Measurements from ENCODE around the gene RPS21. TPM values are rescaled to one million over a fixed set of nuclear protein-coding genes. Genes with fewer than 3 reads are reported as not detected.

Gene RPS21
- total and polyA plus RNA-seq, 10 of the 15 experiments (the other 5 are each of a cell fraction or from before 2014, with no cell fraction given) = 1,474 to 4,987 (median 2,439) TPM

DNA sequence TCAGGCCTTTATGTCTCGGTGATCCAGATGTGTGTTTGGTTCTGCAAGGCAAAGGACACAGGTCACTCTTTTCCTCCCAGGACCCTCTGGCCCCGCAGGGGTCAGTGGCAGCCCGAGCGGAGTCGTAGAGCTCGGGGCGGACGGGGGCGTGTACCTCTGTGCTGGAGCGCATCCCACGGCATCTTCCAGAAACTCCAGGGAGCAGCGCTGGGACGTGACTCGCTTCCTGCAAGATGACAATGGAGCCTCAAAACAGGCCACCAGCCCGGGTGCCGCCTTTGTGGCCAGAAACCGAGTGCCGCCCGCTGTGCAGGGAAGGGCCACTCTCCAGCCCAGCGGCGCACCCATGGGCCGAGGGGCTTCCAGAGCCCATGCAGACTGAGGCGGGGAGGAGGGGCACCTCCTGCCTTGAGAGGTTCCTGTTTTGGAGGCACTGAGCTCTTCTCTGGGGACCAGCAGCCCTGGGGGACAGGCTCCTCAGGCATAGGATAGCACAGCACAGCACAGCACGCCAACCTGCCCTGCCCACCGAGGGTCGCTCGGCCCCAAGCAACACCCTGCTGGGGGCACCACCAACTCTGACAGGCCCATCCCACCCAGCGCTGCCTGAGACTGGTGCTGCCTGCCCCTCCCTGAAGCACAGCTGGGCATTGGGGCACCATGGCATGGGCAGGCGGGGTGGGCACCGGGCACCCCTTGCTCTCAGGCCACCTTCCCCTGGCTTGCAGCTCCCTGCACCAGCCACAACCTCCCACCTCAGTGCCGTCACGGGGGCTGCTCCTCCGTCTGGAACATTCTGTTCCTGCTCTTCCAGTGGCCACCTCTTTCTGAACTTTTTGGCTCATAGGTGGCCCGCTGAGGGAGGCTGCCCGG, 9.7 kb downstream of the RPS21 start:
- WGBS (ENCODE audit: insufficient coverage, insufficient replicate concordance, low lambda C conversion rate, missing lambda C conversion rate) = 81% methylated on average over 34 of the region's 35 CpGs
- H3K27me3 ChIP-seq (replicated peaks in 1 of 2; ENCODE audit: control insufficient read depth in 2 of 2, insufficient read depth in 2 of 2, low read length in 1 of 2) = no peaks in the 10 kb centered on the region
- ChIA-PET CTCF (interaction anchor here (0.9 kb wide), 1 partner anchor 14 kb away, joined by 3 read pairs; no protein-coding TSS in a partner anchor), SMC1A (ENCODE audit: uncharacterized antibody, unreplicated experiment) (no interaction called here), POLR2A (no interaction called here), RAD21 (ENCODE audit: unreplicated experiment) (interaction anchor here (0.6 kb wide), 1 partner anchor 10 kb away, joined by 4 read pairs; the partner anchor contains the start of gene RPS21)
- H3K36me3 ChIP-seq (ENCODE audit: control insufficient read depth in 2 of 2, insufficient read depth in 2 of 2, low read length in 1 of 2) = peaks cover 0 to 4% of the 10 kb centered on the region in 2 experiments; a peak in 2 of 4 replicates
- in situ Hi-C loops (cut with MboI) (loop anchor here (25.0 kb wide), 1 partner anchor 384 kb away; no protein-coding TSS in a partner anchor), intact Hi-C loops (cut with micrococcal nuclease; ENCODE audit: unreplicated experiment) (no loop called here)
- no peak overlapping the region for H3K9ac ChIP-seq (ENCODE audit: control insufficient read depth, insufficient read depth, low read length)
- BruUV-seq (replicated peaks) = no TSS peak
- TF ChIP-seq RB1 (IDR thresholded peaks at IDR 0.05; ENCODE audit: borderline replicate concordance) (no peak), RFX5 (IDR thresholded peaks at IDR 0.05; ENCODE audit: low read depth, low read length) (no peak), SUPT20H (IDR thresholded peaks at IDR 0.05; ENCODE audit: borderline replicate concordance, control insufficient read depth, low read depth, low read length) (no peak), SMAD5 (IDR thresholded peaks at IDR 0.05; ENCODE audit: low read depth) (no peak), NFIC (IDR thresholded peaks at IDR 0.05; ENCODE audit: low read depth, low read length) (no peak), WRNIP1 (IDR thresholded peaks at IDR 0.05; ENCODE audit: borderline replicate concordance, low read depth, low read length) (no peak), ASH2L (IDR thresholded peaks at IDR 0.05; ENCODE audit: borderline replicate concordance, low read depth) (no peak)
- ATAC-seq (no peak), DNase-seq (ENCODE audit: low read depth, low spot score) (no peak), FAIRE-seq (no peak)
- no peak overlapping the region for H2AFZ ChIP-seq (ENCODE audit: control insufficient read depth, low read depth, low read length)
- H3K9me3 ChIP-seq (replicated peaks; ENCODE audit: control insufficient read depth, insufficient read depth, low read length) = no peaks in the 10 kb centered on the region; the same call in 2 of the 3 replicates
- no peaks in the 10 kb centered on the region for H4K20me1 ChIP-seq (ENCODE audit: control insufficient read depth, insufficient read depth)
- no peak overlapping the region for H3K4me3 ChIP-seq
- H3K27ac ChIP-seq (ENCODE audit: control insufficient read depth, insufficient read depth) = no peak overlapping the region
- no peaks in the 10 kb centered on the region for H3K79me2 ChIP-seq (ENCODE audit: control insufficient read depth, insufficient read depth, low read length)
- H3K4me1 ChIP-seq (ENCODE audit: control insufficient read depth, insufficient read depth, low read length) = no peaks in the 10 kb centered on the region
- H3K4me2 ChIP-seq (ENCODE audit: control insufficient read depth, insufficient read depth) = no peak overlapping the region
